SK-N-SH treated with all-trans-retinoic acid at 6 μM for 48 hours (cell line): ENCODE results near the gene REV3L.

Experiments used
- ATAC-seq: fragments of 200-7000 bp; cut with Tn5 transposase; 3 replicates; pipeline ENCODE4 v1.9.1; 2020; ENCODE audit warnings: mild to moderate bottlenecking, moderate library complexity
- ARNTL ChIP-seq: fragments of 450-650 bp; formaldehyde crosslinking; IDR thresholded peaks from 2 replicates; pipeline ENCODE4 v1.5.0; 2020; ENCODE audit warnings: low read depth, mild to moderate bottlenecking, moderate library complexity, borderline replicate concordance
- BACH2 ChIP-seq: fragments of 250-450 bp; sonication (Bioruptor Pico); IDR thresholded peaks from 2 replicates; pipeline ENCODE4 v1.9.0; 2021; ENCODE audit warnings: mild to moderate bottlenecking, borderline replicate concordance
- CSDC2 ChIP-seq: fragments of 250-450 bp; sonication (Bioruptor Pico); IDR thresholded peaks from 2 replicates; pipeline ENCODE4 v1.5.0; 2020; ENCODE audit warnings: mild to moderate bottlenecking, moderate library complexity
- ESRRG ChIP-seq: fragments of 250-450 bp; sonication (Bioruptor Pico); IDR thresholded peaks from 2 replicates; pipeline ENCODE4 v1.6.1; 2021; ENCODE audit warnings: mild to moderate bottlenecking
- ISL1 ChIP-seq: fragments of 250-450 bp; sonication (Bioruptor Pico); IDR thresholded peaks from 2 replicates; pipeline ENCODE4 v2.1.2; 2022; ENCODE audit warnings: mild to moderate bottlenecking, moderate library complexity
- PPARA ChIP-seq: fragments of 250-450 bp; sonication (Bioruptor Pico); IDR thresholded peaks from 2 replicates; pipeline ENCODE4 v1.5.0; 2020; ENCODE audit warnings: mild to moderate bottlenecking, borderline replicate concordance
- SNAI2 ChIP-seq: fragments of 250-450 bp; sonication (Bioruptor Pico); IDR thresholded peaks from 2 replicates; pipeline ENCODE4 v1.5.0; 2020; ENCODE audit warnings: mild to moderate bottlenecking, moderate library complexity
- TCF4 ChIP-seq: fragments of 250-450 bp; sonication (Bioruptor Pico); IDR thresholded peaks from 2 replicates; pipeline ENCODE4 v1.8.0; 2021; ENCODE audit warnings: mild to moderate bottlenecking, moderate library complexity, borderline replicate concordance
- TOX ChIP-seq: fragments of 250-450 bp; sonication (Bioruptor Pico); IDR thresholded peaks from 2 replicates; pipeline ENCODE4 v1.8.0; 2021; ENCODE audit warnings: mild to moderate bottlenecking, moderate library complexity, borderline replicate concordance
- ZC3H10 ChIP-seq: fragments of 250-450 bp; sonication (Bioruptor Pico); IDR thresholded peaks from 2 replicates; pipeline ENCODE4 v1.5.1; 2021; ENCODE audit warnings: mild to moderate bottlenecking, moderate library complexity
- ZFP3 ChIP-seq: fragments of 250-450 bp; sonication (Bioruptor Pico); IDR thresholded peaks from 2 replicates; pipeline ENCODE4 v1.5.0; 2020; ENCODE audit warnings: mild to moderate bottlenecking, moderate library complexity
- ZFP30 ChIP-seq: fragments of 450-650 bp; formaldehyde crosslinking; IDR thresholded peaks from 2 replicates; pipeline ENCODE4 v1.5.0; 2022; ENCODE audit warnings: mild to moderate bottlenecking, moderate library complexity
- ZNF565 ChIP-seq: fragments of 450-650 bp; formaldehyde crosslinking; conservative IDR thresholded peaks from 2 replicates; pipeline ENCODE4 v1.5.0; 2020; ENCODE audit warnings: low read depth, mild to moderate bottlenecking, moderate library complexity
- ZNF70 ChIP-seq: fragments of 450-650 bp; formaldehyde crosslinking; IDR thresholded peaks from 2 replicates; pipeline ENCODE4 v1.5.0; 2020; ENCODE audit warnings: mild to moderate bottlenecking, moderate library complexity
- ZNF8 ChIP-seq: fragments of 450-650 bp; formaldehyde crosslinking; IDR thresholded peaks from 2 replicates; pipeline ENCODE4 v1.5.0; 2020; ENCODE audit warnings: mild to moderate bottlenecking, moderate library complexity
- TF ChIP-seq, protein P1 (sequence below): fragments of 250-450 bp; sonication (Bioruptor Pico); IDR thresholded peaks from 2 replicates; pipeline ENCODE4 v1.5.1; 2020; ENCODE audit warnings: low read depth, mild to moderate bottlenecking, moderate library complexity
- TF ChIP-seq, protein P2 (sequence below): fragments of 250-450 bp; sonication (Bioruptor Pico); IDR thresholded peaks from 2 replicates; pipeline ENCODE4 v1.5.0; 2020; ENCODE audit warnings: mild to moderate bottlenecking, moderate library complexity
- TF ChIP-seq, protein P3 (sequence below): fragments of 250-450 bp; sonication (Bioruptor Pico); IDR thresholded peaks from 2 replicates; pipeline ENCODE4 v1.8.0; 2021; ENCODE audit warnings: low read depth, mild to moderate bottlenecking, moderate library complexity, borderline replicate concordance
- TF ChIP-seq, protein P4 (sequence below): fragments of 250-450 bp; sonication (Bioruptor Pico); IDR thresholded peaks from 2 replicates; pipeline ENCODE4 v1.8.0; 2020; ENCODE audit warnings: mild to moderate bottlenecking, moderate library complexity, borderline replicate concordance
- TF ChIP-seq, protein P5 (sequence below): fragments of 250-450 bp; sonication (Bioruptor Pico); IDR thresholded peaks from 2 replicates; pipeline ENCODE4 v1.5.1; 2021; ENCODE audit warnings: mild to moderate bottlenecking, moderate library complexity

REV3L gene

DNA sequence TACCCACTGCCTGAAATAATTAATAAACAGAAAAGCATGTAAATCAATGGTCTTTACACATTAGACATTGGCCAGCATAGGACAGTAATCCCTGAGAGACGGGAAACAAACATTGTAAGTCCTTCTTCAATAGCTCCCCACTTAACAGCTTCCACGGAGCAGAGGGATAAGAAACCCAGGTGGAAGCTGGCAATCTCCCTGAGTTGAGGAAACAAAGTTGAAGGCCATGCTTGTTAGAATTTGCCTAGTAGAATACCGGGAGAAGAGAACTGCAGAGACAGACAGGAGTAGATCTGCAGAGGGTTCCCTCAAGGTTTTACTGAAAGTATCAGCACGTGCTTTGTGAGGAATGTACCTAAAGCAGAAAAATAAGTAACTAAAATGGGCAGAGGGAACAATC lies 33.9 kb downstream of the REV3L start (continued):
- no peak for TF ChIP-seq ZNF565 (CRISPR knock-in tag)
- no peak for TF ChIP-seq ZNF8 (CRISPR knock-in tag)
- TF ChIP-seq, protein P1, sequence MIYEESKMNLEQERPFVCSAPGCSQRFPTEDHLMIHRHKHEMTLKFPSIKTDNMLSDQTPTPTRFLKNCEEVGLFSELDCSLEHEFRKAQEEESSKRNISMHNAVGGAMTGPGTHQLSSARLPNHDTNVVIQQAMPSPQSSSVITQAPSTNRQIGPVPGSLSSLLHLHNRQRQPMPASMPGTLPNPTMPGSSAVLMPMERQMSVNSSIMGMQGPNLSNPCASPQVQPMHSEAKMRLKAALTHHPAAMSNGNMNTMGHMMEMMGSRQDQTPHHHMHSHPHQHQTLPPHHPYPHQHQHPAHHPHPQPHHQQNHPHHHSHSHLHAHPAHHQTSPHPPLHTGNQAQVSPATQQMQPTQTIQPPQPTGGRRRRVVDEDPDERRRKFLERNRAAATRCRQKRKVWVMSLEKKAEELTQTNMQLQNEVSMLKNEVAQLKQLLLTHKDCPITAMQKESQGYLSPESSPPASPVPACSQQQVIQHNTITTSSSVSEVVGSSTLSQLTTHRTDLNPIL, result no peak
- TF ChIP-seq ZFP30 (CRISPR knock-in tag), result no peak
- no peak for TF ChIP-seq ZNF70 (CRISPR knock-in tag)
- no peak for TF ChIP-seq PPARA (CRISPR knock-in tag)
- TF ChIP-seq ZC3H10, result no peak

DNA sequence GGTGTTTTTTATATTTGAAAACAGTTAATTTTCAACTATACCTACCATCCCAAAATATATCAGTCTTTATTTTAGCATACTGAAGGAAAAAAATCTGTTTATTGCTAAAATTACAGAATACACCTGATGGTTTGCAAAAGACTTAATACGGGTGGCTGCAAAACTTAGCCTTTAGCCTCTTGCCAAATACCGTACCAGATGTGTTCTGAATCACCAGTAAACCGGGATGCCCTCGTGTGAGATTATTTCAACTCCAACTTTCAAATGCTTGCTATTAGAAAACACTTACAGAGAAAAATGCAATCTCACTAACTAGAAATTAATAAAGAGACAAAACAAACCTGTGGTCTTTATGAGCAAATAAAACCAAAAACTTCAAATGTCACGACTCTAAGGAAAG lies 36.0 kb downstream of the REV3L start:
- ATAC-seq, result no peak

More for the DNA sequence above, 36.0 kb downstream of the REV3L start:
- TF ChIP-seq ARNTL (CRISPR knock-in tag) (no peak), SNAI2 (CRISPR knock-in tag) (no peak), ZC3H10 (no peak), ISL1 (no peak), ESRRG (CRISPR knock-in tag) (no peak), TOX (no peak), CSDC2 (CRISPR knock-in tag) (no peak), TCF4 (CRISPR knock-in tag) (no peak), PPARA (CRISPR knock-in tag) (no peak), BACH2 (CRISPR knock-in tag) (no peak), ZNF565 (CRISPR knock-in tag) (no peak), ZFP3 (no peak), ZNF70 (CRISPR knock-in tag) (no peak), ZNF8 (CRISPR knock-in tag) (no peak)
- TF ChIP-seq, protein P2, sequence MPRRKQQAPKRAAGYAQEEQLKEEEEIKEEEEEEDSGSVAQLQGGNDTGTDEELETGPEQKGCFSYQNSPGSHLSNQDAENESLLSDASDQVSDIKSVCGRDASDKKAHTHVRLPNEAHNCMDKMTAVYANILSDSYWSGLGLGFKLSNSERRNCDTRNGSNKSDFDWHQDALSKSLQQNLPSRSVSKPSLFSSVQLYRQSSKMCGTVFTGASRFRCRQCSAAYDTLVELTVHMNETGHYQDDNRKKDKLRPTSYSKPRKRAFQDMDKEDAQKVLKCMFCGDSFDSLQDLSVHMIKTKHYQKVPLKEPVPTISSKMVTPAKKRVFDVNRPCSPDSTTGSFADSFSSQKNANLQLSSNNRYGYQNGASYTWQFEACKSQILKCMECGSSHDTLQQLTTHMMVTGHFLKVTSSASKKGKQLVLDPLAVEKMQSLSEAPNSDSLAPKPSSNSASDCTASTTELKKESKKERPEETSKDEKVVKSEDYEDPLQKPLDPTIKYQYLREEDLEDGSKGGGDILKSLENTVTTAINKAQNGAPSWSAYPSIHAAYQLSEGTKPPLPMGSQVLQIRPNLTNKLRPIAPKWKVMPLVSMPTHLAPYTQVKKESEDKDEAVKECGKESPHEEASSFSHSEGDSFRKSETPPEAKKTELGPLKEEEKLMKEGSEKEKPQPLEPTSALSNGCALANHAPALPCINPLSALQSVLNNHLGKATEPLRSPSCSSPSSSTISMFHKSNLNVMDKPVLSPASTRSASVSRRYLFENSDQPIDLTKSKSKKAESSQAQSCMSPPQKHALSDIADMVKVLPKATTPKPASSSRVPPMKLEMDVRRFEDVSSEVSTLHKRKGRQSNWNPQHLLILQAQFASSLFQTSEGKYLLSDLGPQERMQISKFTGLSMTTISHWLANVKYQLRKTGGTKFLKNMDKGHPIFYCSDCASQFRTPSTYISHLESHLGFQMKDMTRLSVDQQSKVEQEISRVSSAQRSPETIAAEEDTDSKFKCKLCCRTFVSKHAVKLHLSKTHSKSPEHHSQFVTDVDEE, result no peak
- TF ChIP-seq, protein P3, sequence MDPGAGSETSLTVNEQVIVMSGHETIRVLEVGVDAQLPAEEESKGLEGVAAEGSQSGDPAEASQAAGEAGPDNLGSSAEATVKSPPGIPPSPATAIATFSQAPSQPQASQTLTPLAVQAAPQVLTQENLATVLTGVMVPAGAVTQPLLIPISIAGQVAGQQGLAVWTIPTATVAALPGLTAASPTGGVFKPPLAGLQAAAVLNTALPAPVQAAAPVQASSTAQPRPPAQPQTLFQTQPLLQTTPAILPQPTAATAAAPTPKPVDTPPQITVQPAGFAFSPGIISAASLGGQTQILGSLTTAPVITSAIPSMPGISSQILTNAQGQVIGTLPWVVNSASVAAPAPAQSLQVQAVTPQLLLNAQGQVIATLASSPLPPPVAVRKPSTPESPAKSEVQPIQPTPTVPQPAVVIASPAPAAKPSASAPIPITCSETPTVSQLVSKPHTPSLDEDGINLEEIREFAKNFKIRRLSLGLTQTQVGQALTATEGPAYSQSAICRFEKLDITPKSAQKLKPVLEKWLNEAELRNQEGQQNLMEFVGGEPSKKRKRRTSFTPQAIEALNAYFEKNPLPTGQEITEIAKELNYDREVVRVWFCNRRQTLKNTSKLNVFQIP (CRISPR knock-in tag), result no peak
- TF ChIP-seq, protein P4, sequence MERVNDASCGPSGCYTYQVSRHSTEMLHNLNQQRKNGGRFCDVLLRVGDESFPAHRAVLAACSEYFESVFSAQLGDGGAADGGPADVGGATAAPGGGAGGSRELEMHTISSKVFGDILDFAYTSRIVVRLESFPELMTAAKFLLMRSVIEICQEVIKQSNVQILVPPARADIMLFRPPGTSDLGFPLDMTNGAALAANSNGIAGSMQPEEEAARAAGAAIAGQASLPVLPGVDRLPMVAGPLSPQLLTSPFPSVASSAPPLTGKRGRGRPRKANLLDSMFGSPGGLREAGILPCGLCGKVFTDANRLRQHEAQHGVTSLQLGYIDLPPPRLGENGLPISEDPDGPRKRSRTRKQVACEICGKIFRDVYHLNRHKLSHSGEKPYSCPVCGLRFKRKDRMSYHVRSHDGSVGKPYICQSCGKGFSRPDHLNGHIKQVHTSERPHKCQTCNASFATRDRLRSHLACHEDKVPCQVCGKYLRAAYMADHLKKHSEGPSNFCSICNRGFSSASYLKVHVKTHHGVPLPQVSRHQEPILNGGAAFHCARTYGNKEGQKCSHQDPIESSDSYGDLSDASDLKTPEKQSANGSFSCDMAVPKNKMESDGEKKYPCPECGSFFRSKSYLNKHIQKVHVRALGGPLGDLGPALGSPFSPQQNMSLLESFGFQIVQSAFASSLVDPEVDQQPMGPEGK, result no peak
- TF ChIP-seq, protein P5, sequence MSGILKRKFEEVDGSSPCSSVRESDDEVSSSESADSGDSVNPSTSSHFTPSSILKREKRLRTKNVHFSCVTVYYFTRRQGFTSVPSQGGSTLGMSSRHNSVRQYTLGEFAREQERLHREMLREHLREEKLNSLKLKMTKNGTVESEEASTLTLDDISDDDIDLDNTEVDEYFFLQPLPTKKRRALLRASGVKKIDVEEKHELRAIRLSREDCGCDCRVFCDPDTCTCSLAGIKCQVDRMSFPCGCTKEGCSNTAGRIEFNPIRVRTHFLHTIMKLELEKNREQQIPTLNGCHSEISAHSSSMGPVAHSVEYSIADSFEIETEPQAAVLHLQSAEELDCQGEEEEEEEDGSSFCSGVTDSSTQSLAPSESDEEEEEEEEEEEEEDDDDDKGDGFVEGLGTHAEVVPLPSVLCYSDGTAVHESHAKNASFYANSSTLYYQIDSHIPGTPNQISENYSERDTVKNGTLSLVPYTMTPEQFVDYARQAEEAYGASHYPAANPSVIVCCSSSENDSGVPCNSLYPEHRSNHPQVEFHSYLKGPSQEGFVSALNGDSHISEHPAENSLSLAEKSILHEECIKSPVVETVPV, result no peak
- TF ChIP-seq, protein P1, result no peak
